ENCODE measurements around the gene IFT122.
A peak's percentile ranks its signal among the peaks of the same experiment; 100 is the strongest.
"Not testable (repeated sequence)": the region's sequence is repeated elsewhere in the genome, so short reads cannot be mapped to it uniquely, and the experiment has no call there.

The IFT122 gene

DNA sequence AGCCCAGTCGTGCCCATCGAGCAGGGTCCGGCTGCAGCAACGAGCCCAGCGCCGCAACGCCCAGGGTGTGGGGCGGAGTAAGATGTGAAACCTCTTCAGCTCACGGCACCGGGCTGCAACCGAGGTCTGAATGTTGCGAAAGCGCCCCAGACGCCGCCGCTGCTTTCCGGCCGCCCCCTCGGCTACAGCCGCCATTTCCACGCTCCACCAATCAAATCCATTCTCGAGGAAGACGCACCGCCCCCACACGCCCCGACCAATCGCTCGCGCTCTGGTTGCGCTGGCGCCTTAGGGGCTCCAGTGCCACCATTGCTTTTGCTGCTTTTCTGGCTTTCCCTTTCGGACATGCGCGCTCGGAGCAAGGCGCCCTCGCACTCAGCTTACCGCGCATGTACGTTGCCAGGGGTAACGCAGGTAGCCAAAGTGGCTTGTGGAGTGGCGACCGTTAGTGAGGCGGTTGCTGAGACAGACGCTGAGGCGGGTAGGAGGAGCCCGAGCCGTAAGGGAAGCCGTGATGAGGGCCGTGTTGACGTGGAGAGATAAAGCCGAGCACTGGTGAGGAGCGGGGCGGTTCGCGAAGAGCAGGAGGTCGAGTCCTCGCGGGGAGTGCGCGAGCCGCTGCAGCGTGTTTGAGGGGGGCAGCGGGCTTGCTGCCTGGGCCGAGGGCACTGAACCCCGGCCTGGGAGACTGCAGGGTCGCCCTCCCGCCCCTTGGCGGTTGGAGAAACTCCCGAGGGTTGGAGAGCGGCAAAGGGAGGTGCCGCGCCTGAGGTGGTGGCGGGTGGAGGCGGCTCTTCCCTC, at the start of gene IFT122, which contains the start of gene MBD4:
TSS of gene IFT122 (plus strand) at position 408 of the 801 bp plus-strand sequence. CDS start at position 515, 107 bp downstream.
TSS of gene MBD4 (minus strand) at position 132 of the 801 bp plus-strand sequence. CDS start at position 17, 115 bp downstream.
- peak; percentile 100 for DNase-seq (ENCODE audit: low spot score)

DNA sequence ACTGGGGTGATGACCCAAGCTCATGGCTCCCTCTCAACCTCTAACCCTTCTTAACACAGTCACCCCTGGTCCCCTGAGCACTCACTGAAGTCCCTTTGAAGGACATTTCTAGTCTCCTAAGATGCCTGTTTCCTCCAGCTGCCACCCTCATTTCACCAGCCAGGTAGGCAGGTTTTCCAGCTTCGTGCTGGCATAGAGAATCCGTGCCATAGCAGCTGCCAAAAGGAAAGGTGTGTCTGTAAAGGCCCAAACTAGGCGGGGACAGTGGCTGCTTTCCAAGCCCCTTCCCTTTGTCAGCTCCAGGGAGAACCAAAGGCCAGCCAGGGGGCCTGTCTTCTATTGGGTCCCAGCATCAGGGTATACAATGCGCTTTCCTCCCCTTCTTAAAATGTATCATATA, 48.4 kb upstream of the IFT122 start:
- DNase-seq (ENCODE audit: low spot score) = not testable (repeated sequence)

DNA sequence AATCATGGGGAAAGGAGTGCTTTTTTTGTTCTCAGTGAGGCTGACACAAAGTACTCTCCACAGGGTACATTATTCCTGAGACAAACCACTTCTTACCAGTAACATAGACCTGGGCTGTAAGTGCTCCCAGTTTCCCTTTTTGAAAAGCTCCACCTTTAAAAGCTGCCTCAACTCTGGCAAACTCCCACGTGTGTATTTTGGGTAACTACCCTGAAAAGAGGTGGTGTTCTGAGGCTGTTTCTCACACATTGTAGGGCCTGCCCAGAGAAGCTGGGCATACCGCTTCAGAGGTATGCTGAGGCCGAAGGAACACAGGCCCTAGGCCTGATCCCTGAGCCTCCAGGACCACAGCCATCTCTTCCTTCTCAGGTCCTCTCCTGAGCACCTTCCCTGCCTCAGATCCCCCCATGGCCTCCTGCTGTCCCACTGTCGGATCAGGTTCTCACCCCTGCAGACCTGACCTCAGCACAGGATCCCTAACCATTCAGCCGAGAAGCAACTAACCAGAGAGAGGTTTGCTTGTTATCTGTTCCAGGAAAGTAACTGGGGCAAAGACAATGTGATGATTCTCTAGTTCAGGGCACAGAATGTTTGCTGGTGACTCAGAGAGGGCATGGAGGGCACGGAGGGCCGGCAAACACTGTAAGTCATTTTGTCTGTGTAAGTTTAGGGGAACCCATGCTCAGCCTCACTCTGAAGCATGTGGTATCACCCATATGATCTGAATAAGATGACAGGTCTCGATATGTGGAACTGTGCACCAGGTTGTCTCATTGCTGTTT, 47.7 kb upstream of the IFT122 start:
- DNase-seq (ENCODE audit: low spot score) = not testable (repeated sequence)

- no peak for DNase-seq (ENCODE audit: low spot score)
Measured at GRCh38 chr3:129393271-129393670, 46.8 kb upstream of the IFT122 start.

DNA sequence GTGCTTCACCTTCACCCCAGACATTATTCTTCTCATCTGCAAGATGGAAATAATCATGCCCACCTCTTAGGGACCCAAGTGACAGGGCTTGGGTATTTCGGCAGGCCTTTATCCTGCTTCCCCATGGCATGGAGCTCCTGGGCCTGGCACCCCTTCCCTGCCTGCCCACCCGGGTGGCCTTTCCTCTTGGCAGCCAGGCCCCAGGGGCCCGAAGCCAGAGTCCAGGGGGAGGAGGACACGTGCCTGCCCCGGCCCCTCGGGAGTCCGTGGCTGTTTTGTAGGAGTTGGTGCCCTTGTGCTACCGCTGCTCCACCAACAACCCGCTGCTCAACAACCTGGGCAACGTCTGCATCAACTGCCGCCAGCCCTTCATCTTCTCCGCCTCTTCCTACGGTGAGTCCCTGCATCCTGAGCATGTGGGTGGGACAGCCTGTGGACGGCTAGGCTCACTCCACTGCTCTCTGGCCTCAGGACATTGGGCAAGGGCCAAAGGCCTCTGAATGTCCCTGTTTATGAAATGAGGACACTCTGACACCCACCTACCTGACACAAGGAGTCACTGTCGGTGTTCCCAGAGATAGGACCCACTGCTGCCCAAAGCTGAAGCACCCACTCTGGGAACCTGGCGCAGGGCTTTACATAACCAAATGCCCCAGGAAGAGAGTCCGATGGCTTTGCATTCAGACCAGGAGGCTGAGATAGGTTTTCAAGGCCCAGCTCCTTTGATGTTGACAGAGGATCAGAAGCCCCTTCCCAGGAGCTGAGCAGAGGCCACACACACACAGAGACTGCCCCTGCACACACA, 46.1 kb upstream of the IFT122 start:
- DNase-seq (ENCODE audit: low spot score) = not testable (repeated sequence)

DNA sequence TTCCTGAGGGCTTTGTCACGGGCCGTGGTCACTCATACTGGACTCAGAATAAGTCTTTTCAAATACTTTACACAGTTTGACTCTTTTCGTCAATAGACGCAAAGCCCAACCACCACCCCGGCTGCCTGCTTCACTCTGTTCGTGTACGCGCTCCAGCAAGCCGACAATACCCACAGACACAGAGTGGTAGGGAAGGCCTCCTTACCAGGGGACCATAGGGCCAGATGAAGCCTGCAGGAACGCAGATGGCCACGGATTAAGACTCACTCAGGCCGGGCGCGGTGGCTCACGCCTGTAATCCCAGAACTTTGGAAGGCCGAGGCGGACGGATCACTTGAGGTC, 41.2 kb upstream of the IFT122 start:
- no peak for DNase-seq (ENCODE audit: low spot score)

- DNase-seq (ENCODE audit: low spot score) = peak; percentile 88
Measured at GRCh38 chr3:129399145-129399894, 40.7 kb upstream of the IFT122 start.

GRCh38 chr3:129399895-129400357, 40.1 kb upstream of the IFT122 start:
- no peak for DNase-seq (ENCODE audit: low spot score)

DNA sequence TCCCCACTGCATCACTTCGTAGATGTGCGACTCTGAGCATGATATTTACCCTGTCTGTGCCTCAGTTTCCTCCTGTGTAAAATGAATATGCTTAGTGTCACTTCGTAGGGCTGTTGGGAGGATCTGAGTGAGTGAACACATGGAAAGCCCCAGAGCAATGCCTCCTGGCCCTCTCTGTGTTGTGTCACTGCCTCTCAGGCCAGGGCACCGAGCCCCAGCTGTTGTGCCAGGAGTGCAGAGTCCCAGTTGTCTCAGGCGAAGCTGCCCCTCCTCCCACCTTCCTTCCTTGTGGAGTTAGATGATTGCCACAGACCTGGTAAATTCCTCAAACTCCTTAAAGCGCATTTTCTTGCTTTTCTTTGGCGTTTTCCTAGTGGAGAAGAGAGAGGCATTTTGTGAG, 37.8 kb upstream of the IFT122 start:
- no peak for DNase-seq (ENCODE audit: low spot score)

DNA sequence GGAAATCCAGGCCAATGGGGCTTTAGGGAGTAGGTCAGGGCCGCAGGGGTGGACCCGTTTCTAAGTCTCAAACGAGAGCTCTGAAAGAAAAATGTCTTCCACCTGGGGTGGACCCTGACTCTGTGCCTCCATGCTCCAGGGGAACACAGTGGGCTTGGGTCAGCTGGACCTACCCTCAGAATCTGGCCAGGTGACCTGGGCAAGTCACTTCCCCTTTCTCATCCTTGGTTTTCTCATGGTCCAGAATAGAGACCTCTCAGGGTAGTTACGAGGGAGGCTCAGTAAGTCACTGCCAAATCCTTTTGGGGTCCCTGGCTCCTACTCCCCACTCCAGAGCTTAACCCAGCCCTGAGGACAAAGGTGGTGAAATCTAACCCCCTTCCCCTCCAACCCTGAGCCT, 37.4 kb upstream of the IFT122 start:
- DNase-seq (ENCODE audit: low spot score) = no peak

GRCh38 chr3:129403450-129403849, 36.6 kb upstream of the IFT122 start:
- no peak for DNase-seq (ENCODE audit: low spot score)

- no peak for DNase-seq (ENCODE audit: low spot score)
Measured at GRCh38 chr3:129404130-129404529, 35.9 kb upstream of the IFT122 start.

DNA sequence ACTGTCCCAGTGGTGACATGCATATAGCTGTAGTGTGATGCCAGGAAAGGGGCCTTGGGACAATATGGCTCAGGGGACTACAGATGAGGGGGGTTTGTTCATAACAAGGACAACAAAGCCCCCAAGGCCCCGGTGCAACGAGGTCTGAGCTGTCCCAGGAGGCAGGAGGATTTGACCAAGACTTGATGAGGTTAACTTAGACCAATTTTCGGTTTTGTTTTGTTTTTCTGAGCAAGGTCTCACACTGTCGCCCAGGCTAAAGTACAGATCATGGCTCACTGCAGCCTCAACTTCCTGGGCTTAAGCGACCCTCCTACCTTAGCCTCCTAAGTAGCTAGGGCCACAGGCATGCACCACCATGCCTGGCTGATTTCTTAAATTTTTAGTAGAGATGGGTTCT, 35.4 kb upstream of the IFT122 start:
- DNase-seq (ENCODE audit: low spot score) = no peak

DNA sequence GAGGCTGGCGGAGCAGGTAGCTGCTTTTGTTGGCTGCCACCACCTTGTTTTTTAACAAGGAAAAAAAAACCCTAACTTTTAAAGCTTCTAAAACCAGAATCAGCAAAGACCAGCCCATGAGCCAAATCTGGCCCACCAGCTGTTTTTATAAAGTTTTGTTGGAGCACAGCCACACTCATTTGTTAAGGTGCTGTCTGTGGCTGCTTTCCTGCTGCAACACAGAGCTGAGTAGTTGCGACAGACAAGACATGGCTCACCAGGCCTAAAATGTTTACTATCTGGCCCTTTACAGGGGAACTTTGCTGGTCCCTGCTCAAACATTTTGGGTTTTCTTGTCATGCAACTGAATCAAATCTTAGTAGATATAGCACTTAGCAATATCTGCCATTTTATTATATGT, 30.5 kb upstream of the IFT122 start:
- DNase-seq (ENCODE audit: low spot score) = no peak

DNA sequence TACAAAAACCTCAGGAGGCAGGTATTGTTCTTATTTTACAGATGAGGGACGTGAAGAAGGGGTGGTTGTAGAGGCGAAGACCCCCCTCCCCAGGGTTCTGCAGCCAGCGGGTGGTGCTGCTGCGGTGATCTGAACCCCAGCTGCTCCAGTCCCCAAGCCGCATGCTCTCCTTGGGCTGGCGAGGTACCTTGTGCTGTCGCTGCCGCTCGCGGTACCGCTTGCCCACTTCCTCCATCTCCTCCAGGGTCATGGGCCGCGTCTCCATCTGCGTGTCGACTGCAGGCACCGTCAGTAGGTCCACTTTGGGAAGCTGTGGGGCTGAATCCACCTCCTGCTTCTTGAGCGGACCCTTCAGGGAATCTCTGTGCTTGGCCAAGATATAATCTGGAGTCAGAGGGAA, 29.1 kb upstream of the IFT122 start:
- DNase-seq (ENCODE audit: low spot score) = no peak

GRCh38 chr3:129412542-129413198, 27.4 kb upstream of the IFT122 start:
- no peak for DNase-seq (ENCODE audit: low spot score)

GRCh38 chr3:129413238-129413637, 26.8 kb upstream of the IFT122 start:
- DNase-seq (ENCODE audit: low spot score) = not testable (repeated sequence)

DNA sequence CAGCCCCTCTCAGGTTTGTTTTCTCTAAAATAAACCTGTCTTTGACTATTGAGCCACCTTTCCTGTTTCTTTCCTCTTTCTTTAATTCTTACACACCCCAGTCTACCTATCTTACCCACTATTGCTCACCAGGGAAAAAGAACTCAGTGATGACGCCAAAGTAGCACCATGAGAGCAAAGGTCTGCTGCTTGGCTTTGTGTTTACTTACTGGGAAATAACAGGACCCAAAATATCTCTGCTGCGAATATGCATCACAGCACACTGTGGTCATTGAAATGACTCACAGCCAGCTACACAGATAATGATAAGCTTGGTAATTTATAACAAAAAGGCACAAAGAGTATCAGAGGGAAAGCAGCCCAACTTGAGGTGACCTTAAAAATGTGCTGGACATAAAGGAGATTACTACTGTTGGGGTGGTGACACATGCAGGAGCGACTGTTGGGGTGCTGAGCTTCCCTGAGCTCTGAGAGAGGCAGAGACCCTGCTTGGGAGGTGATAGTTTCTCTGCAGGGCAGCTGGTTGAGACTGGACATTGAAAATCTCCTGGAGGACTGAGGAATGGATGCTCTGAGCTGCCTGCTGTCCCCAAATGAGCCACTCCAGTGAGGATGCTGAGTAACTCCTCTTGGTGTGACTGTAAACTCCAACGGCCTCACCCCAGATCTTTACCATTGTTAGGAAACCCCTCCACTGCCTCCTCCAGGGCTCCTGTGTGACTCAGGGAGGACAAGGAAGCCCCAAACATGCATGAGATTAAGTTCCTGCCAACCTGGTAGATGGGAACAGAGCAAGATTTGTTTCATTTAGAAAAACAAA, 26.1 kb upstream of the IFT122 start:
- DNase-seq (ENCODE audit: low spot score) = no peak

DNA sequence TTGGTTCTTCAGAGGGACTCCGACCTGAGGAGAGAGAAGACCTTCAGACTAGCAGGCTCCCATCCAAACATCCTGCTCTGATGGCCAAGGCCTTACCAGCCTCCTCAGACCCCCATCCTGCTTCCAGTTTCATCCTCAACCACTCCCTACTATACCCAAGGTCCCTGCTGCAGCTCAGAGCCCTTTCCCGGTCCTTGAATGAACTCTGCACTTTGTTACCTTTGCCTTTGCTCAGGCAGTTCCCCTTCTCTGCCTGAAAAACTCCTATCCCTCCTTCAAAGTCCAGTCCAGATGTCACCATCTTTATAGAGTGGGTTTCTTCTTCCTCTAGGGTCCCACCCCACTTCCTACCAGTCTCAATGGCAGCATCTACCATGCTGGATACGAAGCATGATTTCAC, 24.6 kb upstream of the IFT122 start:
- no peak for DNase-seq (ENCODE audit: low spot score)

DNA sequence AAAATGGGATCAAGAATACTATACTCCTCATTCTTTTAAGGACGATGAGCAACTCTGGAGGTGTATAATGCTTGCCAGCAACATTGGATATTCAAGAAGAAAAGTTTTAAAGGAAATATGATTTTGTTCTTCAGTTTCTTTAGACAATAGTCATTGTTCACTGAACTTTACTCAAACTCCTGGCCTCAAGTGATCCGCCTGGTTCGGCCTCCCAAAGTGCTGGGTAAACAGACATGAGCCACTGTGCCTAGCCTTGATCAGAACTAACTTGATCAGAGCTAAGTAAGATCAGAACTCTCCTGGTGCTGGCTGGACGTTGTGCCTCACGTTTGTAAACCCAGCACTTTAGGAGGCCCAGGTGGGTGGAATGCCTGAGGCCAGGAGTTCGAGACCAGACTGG, 24.2 kb upstream of the IFT122 start:
- DNase-seq (ENCODE audit: low spot score) = no peak
